GM21390 (cell line): ENCODE measurements around the gene BST1.

Source experiments
- ATAC-seq: cut with Tn5 transposase; IDR thresholded peaks from one replicate; pipeline ENCODE4 v1.9.1; 2021; ENCODE audit not compliant: unreplicated experiment

BST1 gene

DNA sequence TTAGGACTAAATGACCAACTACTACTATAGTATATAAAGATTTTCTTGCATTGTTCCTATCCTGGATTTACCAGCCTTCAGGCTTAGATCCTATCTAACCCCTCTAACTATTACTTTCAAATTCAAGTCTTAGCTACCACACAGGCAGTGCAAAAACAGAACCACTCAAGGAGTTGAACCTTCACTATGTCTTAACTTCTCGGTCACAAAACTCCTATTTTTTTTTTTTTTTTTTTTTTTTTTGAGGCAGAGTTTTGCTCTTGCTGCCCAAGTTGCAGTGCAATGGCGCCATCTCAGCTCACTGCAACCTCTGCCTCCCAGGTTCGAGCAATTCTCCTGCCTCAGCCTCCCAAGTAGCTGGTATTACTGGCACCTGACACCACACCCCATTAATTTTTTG lies 27.5 kb upstream of the BST1 start:
- no peak for ATAC-seq

DNA sequence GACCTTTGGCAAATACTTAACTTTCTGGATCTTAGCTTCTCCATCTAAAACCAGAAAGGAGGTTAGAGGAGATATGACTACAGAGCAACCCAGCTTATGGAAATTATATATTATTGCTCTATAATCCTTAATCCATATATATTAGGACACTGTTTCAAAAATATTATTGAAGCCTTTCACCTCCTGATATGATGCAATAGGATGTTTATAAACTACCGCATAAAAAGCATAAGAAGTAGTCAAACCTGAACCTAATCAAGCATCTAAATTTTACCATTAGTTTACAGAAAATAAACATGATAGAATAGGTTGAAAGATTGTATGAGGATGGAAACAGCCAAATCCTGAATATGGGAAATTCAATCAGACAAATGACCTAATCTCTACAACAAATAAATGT lies 26.8 kb upstream of the BST1 start:
- ATAC-seq, result no peak

DNA sequence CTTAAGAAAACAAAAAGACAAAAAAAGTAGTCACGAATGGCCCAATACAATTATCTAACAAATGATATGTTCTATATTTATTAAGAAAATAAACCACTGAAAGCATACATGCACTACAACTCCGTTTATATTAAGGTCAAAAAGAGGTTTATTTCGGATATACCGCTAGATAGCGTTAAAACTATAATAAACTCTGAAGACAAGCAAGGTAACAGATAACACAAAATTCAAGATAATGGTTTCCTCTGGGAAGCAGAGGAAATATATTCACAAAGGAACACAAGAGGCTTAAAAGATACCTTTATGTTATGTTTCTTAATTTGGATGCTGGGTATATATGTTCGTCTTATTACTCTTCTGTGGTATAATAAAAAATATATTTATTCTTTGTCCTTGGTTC lies 26.0 kb upstream of the BST1 start:
- no peak for ATAC-seq

DNA sequence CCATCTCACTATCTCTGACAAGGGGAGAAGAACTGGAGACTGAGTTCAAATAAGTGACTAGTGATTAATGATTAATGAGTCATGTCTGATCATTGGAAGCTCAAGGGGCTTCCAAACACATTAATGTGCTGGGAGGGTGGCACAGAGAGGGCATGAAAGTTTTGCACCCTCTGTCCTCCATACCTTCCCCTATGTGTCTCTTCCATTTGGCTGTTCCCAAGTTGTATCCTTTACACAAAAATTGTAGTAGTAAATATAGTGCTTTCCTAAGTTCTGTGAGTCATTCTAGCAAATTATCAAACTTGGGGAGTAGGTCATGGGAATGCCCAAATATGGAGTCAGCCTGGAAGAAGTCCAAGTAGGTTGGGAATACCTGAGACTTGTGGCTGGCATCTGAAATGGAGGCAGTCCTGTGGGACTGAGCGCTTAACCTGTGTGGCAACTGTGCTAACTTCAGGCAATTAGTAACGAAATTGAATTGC lies 25.3 kb upstream of the BST1 start:
- no peak for ATAC-seq

DNA sequence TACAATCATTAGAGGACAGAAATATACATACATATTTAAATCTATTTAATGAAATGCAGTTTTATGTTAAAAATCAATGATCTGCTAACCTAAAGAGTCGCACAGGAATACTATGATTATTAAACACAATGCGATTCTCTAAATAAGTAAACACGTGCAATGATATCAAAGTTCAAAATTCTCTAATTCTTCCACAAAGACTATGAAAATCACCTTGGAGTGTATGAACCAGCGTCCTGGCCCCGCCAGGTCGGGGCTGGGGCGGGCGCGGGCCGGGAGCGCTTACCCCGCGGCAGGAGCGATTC lies 21.8 kb upstream of the BST1 start:
- no peak for ATAC-seq

DNA sequence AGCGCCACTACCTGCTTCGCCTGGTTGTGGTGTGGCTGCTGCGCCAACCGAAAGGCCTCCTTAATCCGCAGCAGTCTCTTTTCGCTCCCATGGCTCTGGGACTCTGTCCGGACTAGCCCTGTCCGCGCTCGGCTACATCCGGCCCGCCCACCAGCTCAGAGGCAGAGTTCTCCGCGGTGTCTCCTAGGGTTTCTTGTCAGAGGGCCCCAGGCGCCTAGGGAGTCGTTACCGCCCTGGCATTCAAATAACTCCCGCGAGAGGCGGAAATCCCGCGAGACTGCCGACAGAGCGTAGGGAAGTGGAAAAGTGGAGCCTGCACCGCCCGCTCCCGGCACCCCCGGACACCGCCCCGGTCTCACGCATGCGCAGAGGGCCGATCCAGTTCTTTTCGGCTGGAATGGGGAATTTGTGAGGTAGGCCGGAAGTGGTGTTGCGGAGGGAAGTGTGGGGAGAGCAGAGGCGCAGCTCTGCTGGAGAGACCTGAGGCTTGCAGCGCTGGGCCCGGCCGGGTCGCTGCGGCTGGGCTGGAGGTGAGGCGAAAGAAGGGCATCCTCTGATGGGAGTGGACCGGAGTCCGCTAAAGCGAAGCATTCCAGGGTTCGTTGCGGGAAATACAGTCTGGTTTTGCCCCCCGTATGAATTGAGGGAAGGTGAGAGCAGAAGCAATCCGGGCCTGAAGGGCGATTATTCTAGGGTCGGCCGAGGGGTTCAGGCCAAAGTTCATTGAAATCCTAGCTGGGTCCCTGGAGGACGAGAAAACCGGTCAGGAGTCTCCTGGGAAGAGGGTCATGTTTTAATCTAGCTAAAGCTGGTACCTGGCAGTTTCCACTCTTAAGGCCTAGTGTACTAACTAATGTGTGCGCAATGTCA lies 21.3 kb upstream of the BST1 start, which contains the start of gene FAM200B:
Gene FAM200B, plus strand, starts transcription at position 456 of the 870 bp plus-strand sequence. CDS start 5,151 bp downstream, outside the sequence.
- peak; percentile 92 for ATAC-seq

DNA sequence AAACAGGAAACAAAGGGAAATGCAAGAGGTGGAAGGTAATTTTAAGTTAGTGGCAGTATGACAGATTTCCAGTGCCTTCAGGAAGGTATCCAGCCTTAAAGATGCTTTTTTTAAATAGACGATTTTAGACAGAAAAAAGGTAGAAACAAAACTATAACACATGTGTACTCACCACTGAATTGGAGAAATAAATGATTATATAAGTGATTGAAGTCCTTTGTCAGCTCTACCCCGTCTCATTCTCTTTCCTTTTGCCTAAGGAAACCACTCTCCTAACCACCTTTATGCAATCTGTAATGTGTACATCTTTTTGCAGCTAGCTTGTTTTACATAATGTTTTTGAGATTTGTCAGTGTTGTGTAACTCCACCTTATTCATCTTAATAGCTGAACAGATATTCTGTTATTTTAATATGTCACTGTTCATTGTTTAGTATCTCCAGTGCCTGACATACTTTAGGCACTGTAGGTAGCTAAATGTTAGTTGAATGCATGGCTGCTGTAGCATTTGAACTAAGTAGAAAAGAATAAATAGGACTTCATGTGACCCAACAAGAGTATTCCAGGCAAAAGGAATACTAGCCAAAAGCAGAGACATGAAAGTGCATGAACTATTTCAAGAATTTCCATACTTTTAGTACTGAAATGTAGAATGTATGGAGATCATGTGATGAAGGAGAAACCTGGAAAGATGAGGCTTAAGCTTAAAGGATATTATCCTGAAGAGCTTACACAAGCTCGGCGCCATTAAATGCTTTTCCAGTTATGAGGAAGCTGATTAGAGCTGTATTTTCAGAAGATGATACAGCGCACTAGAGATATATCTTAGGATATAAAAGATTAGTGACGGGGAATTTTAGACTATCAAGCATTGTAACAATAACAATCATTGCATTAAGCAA lies 20.4 kb upstream of the BST1 start:
- no peak for ATAC-seq

DNA sequence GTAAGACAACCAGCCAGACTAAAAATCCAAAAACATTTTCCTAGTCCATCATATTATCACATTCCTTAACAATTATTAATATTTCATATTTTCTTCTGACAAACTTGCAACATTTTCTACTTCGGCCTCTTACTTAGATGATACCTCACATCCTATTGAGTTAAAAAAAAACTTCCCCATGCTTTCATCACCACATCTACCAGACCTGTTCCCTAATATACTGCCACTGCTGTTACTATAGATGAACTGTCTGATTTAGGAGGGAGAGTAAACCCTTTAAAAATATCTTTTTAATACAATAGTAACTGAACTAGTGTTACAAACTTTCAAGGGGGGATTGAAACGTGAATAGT lies 19.7 kb upstream of the BST1 start:
- no peak for ATAC-seq

DNA sequence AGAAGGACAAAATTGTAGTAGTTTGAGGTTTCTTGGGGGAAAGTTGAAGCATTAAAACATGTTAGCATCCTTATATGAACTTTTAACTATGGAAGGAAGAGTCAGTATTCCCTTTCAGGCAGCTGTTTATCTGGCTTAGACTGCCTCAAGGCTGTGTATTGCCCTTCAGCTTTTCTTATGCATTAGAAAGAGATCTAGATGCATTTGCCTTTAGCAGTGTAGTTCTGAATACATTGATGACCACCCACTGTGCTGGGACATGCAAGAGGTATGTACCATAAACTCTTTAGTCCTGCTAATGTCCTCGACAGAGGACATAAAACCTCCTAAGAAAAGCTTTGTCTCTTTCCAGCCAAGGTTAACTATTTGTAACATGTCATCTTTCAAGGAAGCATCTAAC lies 18.4 kb upstream of the BST1 start:
- ATAC-seq, result no peak

DNA sequence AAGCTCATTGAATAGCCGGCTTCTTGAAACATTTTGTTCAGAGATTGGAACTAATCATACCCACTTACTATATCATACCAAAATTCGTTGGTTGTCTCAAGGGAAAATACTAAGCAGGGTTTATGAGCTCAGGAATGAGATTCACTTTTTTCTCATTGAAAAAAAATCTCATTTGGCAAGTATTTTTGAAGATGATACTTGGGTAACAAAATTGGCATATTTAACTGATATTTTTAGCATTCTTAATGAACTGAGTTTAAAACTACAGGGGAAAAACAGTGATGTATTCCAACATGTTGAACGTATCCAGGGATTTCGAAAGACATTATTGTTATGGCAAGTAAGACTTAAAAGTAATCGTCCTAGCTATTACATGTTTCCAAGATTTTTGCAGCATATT lies 14.8 kb upstream of the BST1 start:
- ATAC-seq, result no peak

DNA sequence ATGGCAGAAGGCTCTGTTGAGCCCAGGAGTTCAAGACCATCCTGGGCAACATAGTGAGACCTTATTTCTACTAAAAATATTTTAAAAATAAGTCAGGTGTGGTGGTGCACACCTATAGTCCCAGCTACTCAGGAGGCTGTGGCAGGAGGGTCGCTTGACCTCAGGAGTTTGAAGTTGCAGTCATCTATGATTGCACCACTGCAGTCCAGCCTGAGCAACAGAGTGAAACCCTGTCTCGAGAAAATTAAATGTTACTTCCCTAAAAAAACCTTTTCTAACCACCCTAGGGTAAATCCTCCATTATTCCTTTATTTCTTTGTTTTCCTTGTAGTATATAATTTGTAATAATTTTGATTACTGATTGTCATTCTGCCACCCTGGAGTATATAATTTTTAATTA lies 13.3 kb upstream of the BST1 start:
- ATAC-seq, result no peak

DNA sequence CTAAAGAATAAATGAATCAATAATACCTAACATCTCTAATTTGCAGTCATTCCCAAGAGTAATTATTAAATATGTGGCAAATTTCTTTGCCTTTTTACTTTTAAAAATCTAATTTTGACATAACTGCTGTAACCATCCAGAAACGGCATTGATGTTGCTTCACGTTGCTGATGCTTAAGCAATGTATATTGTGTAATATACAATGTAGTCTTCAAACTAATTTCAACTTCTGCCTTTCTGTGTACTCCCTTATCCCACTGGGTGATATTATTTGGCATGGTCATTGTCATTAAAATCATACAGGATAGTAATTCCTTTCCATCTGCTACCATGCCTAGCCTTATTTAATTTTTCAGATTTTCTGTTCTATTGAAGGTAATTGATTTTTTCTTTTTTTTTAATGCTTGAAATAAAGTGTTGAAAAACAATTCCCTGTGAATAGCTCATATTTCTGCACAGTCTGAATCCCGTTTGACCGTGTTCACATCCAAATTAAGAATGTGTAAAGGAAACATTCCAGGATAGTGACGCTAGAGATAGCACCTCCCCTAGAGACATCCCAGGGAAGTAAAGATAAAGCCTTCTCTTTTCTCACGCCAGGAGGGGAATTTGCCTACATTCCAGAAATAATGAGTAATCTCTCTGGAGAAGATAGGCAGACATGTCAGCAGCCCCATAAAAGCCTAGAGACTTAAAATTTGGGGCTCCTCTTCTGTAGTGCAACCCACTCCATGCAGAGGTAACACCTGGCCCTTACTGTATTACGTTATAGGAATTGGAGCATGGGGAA lies 12.7 kb upstream of the BST1 start:
- ATAC-seq, result no peak

DNA sequence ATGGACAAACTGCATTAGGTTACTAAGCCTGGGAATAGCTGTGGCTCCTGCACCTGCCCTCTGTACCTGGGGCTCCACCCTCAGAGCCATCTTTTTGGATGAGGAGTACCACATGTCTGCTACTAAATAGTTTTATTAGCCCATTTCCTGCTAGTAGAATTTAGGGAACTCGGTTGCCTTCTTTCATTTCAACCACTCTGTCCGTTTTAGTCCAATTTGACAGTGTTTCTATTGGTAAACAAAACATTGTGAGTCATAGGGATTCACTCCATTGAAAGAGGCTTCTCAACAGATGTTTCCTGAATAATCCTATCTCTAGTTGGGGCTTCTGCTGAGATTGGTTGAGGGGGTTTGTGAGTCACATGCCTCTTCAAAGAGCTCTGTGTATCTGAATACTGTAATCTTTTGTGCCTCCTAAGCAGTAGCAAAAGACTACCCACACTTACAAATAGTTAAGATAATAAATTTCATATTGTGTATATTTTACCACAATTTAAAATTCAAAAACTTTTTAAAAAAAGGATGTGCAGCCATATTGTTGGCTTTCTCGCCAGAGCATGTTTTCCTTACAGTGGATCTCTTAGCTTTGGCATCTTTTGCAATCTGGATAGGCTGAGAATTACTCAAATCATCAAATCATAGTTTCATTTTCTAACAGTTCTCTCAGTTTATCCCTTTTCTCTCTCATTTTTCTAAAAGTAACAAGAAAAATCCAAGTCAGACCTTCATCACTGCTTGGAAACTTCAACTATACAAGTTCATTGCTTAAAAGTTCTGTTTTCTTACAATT lies 11.3 kb upstream of the BST1 start:
- ATAC-seq, result no peak

DNA sequence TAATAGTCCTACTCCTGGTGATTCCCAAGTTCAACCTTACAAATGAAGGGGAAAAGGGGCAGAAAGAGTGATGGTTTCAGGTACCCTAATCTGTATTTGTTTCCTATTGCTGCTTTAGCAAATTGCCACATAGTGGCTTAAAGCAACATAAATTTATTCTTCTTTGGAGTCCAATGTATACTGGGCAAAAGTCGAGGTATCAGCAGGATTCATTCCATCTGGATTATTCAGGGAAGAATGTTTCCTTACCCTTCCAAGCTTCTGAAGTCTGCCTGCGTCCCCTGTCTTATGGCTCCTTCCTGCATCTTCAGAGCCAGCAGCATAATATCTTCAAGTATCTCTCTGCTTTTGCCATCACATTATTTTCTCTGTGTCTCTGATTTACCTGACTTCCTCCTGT lies 10.3 kb upstream of the BST1 start:
- no peak for ATAC-seq

DNA sequence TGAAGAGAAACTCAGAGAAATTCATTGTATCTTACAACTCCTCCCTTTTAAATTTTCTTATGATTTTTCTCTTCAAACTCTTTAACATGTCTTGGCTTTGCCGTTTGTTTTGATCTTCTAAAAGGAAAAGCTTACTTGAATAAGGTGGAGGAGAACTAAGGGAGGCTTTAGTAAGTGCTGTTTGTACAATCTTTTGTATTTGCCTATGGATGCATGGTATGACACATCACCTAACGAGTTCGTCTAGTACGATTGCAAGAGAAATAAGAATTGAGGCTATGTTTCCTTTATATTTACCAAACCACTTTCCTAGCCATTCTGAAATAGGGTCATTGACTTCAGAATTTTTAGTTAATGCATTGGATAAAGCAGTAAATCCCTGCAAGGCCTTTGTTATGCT lies 8.4 kb upstream of the BST1 start:
- ATAC-seq, result no peak

DNA sequence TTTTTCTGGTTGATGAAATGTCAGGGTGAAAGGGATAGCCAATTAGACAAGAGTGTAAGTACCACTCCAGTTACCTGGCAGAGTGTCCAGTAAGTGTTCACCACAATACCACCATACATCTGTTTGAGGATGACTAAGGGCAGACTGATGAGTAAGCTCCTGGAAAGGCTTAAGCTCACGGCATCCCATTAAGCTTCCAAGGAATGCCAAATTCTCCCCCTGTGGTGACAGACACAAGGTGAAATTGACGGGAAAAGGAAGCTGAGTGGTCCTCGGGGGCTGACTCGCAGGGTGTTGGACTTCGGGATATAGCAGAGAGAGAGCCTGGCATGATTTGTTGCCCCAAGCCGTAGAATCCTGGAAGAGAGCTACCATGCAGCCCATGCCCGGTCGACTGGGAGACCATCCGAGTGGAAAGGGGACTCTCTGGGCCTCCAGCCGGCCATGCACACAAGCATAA lies 7.6 kb upstream of the BST1 start:
- no peak for ATAC-seq

DNA sequence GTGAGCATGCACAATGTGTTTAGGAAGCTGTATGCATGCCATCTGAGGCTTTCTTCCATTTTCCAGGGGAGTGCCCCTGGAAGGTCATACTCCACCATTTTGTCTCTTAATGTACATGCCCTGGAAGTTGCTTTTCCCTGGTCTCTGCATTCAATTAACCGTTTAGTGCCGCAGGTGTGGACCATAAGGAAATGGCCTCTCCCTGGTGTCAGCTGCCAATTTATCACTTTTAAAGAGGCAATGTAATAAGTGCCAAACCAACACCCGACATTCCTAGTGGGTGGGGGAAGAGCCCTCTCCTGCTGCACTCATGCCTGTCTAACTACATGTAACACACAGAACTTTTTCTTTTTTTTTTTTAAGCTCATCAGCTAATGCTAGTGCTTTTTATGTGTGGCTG lies 7.1 kb upstream of the BST1 start:
- ATAC-seq, result no peak

DNA sequence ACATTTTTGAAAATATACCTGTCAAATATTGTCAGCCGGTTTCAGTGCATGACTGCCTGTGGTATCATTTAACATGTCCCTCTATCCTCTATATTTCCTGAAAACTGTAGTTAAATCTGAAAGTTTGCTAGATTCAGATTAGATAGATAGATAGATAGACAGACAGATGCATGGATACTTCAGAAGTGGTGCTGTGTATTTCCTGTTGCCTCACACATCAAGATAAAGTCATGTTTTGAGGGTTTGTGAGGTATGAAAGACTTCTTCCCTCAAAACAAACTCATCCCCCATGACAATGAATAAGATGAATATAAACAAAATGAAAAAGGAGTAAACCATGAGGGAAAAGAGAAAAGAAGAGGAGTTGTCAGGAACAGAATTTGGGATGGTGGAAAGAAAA lies 6.0 kb upstream of the BST1 start:
- no peak for ATAC-seq

DNA sequence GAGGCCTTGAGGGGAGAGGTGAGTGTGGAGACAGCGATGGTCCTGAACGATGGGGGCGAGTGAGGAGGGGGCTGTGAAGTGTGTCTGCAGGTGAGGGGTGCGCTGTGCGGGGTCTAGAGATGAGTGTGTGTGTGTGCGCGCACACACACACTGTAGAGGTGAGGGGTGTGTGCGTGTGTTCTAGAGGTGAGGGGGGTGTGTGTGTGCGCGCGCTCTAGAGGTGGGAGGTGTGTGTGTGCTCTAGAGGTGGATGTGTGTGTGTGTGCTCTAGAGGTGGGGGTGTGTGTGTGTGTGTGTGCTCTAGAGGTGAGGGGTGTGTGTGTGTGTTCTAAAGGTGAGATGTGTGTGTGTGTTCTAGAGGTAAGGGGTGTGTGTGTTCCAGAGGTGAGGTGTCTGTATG lies 574 bp downstream of the BST1 start:
- ATAC-seq, result no peak

DNA sequence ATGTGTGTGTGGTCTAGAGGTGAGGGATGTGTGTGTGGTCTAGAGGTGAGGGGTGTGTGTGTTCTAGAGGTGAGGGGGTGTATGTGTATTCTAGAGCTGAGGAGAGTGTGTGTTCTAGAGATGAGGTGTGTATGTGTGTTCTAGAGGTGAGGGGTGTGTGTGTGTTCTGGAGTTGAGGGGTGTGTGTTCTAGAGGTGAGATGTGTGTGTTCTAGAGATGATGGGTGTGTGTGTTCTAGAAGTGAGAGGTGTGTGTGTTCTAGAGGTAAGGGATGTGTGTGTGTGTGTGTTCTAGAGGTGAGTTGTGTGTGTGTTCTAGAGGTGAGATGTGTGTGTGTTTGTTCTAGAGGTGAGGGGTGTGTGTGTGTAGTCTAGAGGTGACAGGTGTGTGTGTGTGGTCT lies 1.3 kb downstream of the BST1 start:
- no peak for ATAC-seq
